OCI-LY1 (cell line): Measurements from ENCODE around the gene KSR1.

Experiments used
- H2AFZ ChIP-seq: fragments of 200-600 bp; sonication (generic), shearing (Covaris generic); 2 replicates; pipeline ENCODE4 v1.6.0; 2014; ENCODE audit warnings: antibody characterized with exemption, mild to moderate bottlenecking, low read length
- H3F3A ChIP-seq: fragments of 200-600 bp; sonication (generic), shearing (Covaris generic); 2 replicates; pipeline ENCODE4 v1.6.0; 2014; ENCODE audit warnings: mild to moderate bottlenecking, antibody characterized with exemption, low read length, moderate library complexity; ENCODE audit not compliant: insufficient read depth
- H3K27ac ChIP-seq: fragments of 200-600 bp; sonication (generic); 2 replicates; pipeline ENCODE4 v1.5.1; 2014; ENCODE audit warnings: low read length, mixed run types, mild to moderate bottlenecking, low read depth; ENCODE audit not compliant: poor library complexity, severe bottlenecking
- H3K27me3 ChIP-seq: fragments of 200-600 bp; sonication (generic); 2 replicates; pipeline ENCODE4 v1.6.0; 2014; ENCODE audit warnings: antibody characterized with exemption, mild to moderate bottlenecking, low read length, moderate library complexity; ENCODE audit not compliant: insufficient read depth
- H3K36me3 ChIP-seq: fragments of 200-600 bp; sonication (generic); 2 replicates; pipeline ENCODE4 v1.6.1; 2014; ENCODE audit warnings: mild to moderate bottlenecking, antibody characterized with exemption, low read length, moderate library complexity, mixed read lengths; ENCODE audit not compliant: insufficient read depth
- H3K4me1 ChIP-seq: fragments of 200-600 bp; sonication (generic); 2 replicates; pipeline ENCODE4 v1.5.1; 2014; ENCODE audit warnings: mild to moderate bottlenecking, low read length, moderate library complexity; ENCODE audit not compliant: insufficient read depth, severe bottlenecking
- H3K4me2 ChIP-seq: fragments of 200-600 bp; sonication (generic), shearing (Covaris generic); 2 replicates; pipeline ENCODE4 v1.6.1; 2014; ENCODE audit warnings: low read length
- H3K4me3 ChIP-seq: fragments of 200-600 bp; sonication (generic); 2 replicates; pipeline ENCODE4 v1.5.1; 2014; ENCODE audit warnings: low read length, low read depth, mild to moderate bottlenecking, mixed read lengths; ENCODE audit not compliant: poor library complexity, severe bottlenecking
- H3K79me2 ChIP-seq: fragments of 200-600 bp; shearing (Covaris generic); 2 replicates; pipeline ENCODE4 v1.6.1; 2016; ENCODE audit warnings: mixed run types, low read length, mixed read lengths; ENCODE audit not compliant: insufficient read depth
- H3K9ac ChIP-seq: fragments of 200-600 bp; sonication (generic), shearing (Covaris generic); 2 replicates; pipeline ENCODE4 v1.6.1; 2014; ENCODE audit warnings: mild to moderate bottlenecking, low read length, mixed read lengths
- H3K9me2 ChIP-seq: fragments of 200-600 bp; sonication (generic), shearing (Covaris generic); 2 replicates; pipeline ENCODE4 v1.6.1; 2014; ENCODE audit warnings: low read depth, mild to moderate bottlenecking, low read length, mixed read lengths
- H3K9me3 ChIP-seq: fragments of 200-600 bp; shearing (Covaris generic); 2 replicates; pipeline ENCODE4 v1.6.1; 2014; ENCODE audit warnings: low read length, mixed read lengths
- H4K20me1 ChIP-seq: fragments of 200-600 bp; sonication (generic), shearing (Covaris generic); 2 replicates; pipeline ENCODE4 v1.6.0; 2016; ENCODE audit warnings: mild to moderate bottlenecking, low read length; ENCODE audit not compliant: insufficient read depth
- CTCF ChIP-seq: fragments of 200-600 bp; sonication (generic), shearing (Covaris generic); IDR thresholded peaks from 2 replicates; pipeline ENCODE4 v1.5.1; 2017; ENCODE audit warnings: mild to moderate bottlenecking, antibody characterized with exemption, low read length, moderate library complexity, mixed read lengths
- EZH2 ChIP-seq: fragments of 200-600 bp; sonication (generic), shearing (Covaris generic); IDR thresholded peaks from 2 replicates; pipeline ENCODE4 v1.8.0; 2017; ENCODE audit warnings: borderline replicate concordance, mixed run types, mild to moderate bottlenecking, antibody characterized with exemption, low read length, moderate library complexity, mixed read lengths

KSR1 gene

GRCh38 chr17:27502526-27503324, 46.5 kb downstream of the KSR1 start:
- Histone ChIP-seq H3K79me2 (no peaks in the 10 kb centered on the region), H3K4me3 (no peak overlapping the region), H4K20me1 (no peaks in the 10 kb centered on the region), H3K27ac (no peak overlapping the region), H3K9me2 (no peaks in the 10 kb centered on the region), H3K4me1 (no peaks in the 10 kb centered on the region), H2AFZ (no peak overlapping the region), H3K9me3 (no peaks in the 10 kb centered on the region), H3K9ac (no peak overlapping the region), H3K27me3 (0 out of 2 replicates have a peak, but pooled peaks cover 6% of the 10 kb centered on the region), H3F3A (no peaks in the 10 kb centered on the region), H3K36me3 (no peaks in the 10 kb centered on the region), H3K4me2 (no peak overlapping the region)
- no peak for TF ChIP-seq EZH2
- TF ChIP-seq CTCF, result no peak

GRCh38 chr17:27503611-27504010, 47.4 kb downstream of the KSR1 start:
- no peaks in the 10 kb centered on the region for H3K79me2 ChIP-seq
- H3F3A ChIP-seq, result no peaks in the 10 kb centered on the region
- H3K9ac ChIP-seq, result no peak overlapping the region
- no peak overlapping the region for H2AFZ ChIP-seq
- H4K20me1 ChIP-seq, result no peaks in the 10 kb centered on the region
- no peaks in the 10 kb centered on the region for H3K9me3 ChIP-seq
- no peak overlapping the region for H3K27ac ChIP-seq
- no peak overlapping the region for H3K4me2 ChIP-seq
- TF ChIP-seq EZH2, result no peak
- TF ChIP-seq CTCF, result no peak
- no peaks in the 10 kb centered on the region for H3K4me1 ChIP-seq
- no peaks in the 10 kb centered on the region for H3K36me3 ChIP-seq
- H3K9me2 ChIP-seq, result no peaks in the 10 kb centered on the region
- H3K4me3 ChIP-seq, result no peak overlapping the region
- H3K27me3 ChIP-seq, result 0 out of 2 replicates have a peak, but pooled peaks cover 4% of the 10 kb centered on the region

- H3K4me1 ChIP-seq, result no peaks in the 10 kb centered on the region
- no peaks in the 10 kb centered on the region for H3K9me3 ChIP-seq
- no peak overlapping the region for H3K27ac ChIP-seq
- H3K9ac ChIP-seq, result no peak overlapping the region
- no peaks in the 10 kb centered on the region for H3K9me2 ChIP-seq
- no peaks in the 10 kb centered on the region for H4K20me1 ChIP-seq
- H3K4me2 ChIP-seq, result no peak overlapping the region
- H3K27me3 ChIP-seq, result 0 out of 2 replicates have a peak, but pooled peaks cover 4% of the 10 kb centered on the region
- H3K36me3 ChIP-seq, result no peaks in the 10 kb centered on the region
- H2AFZ ChIP-seq, result no peak overlapping the region
- H3K79me2 ChIP-seq, result no peaks in the 10 kb centered on the region
- no peak overlapping the region for H3K4me3 ChIP-seq
- TF ChIP-seq EZH2 (no peak), CTCF (no peak)
- H3F3A ChIP-seq, result no peaks in the 10 kb centered on the region
These were observed 48.1 kb downstream of the KSR1 start for GRCh38 chr17:27504188-27504995.
